SK-N-SH (cell line): Measurements from ENCODE around the gene SCYGR1. TPM values are rescaled to one million over a fixed set of nuclear protein-coding genes. Genes with fewer than 3 reads are reported as not detected.

ENCODE experiments used
- CTCF ChIA-PET: fragments of 300-600, 350-600 bp; formaldehyde crosslinking; extraction: SDS; loops from one replicate; lab custom pipeline; 2021; lab: Yijun Ruan, JAX
- POLR2A ChIA-PET: fragments of 350-600 bp; sonication (Branson Sonifier 250); formaldehyde crosslinking; extraction: SDS; loops from one replicate; lab custom pipeline; 2020; ENCODE audit warnings: antibody characterized with exemption, inconsistent platforms; lab: Yijun Ruan, JAX
- DNase-seq: peaks from one replicate; pipeline ENCODE4 v3.0.0; 2012
- H2AFZ ChIP-seq: fragments of 200-600 bp; sonication (generic); 2 replicates; pipeline ENCODE4 v1.8.1; 2016; ENCODE audit warnings: antibody characterized with exemption, mild to moderate bottlenecking, low read depth
- H3F3A ChIP-seq: fragments of 200-600 bp; sonication (generic); replicated peaks from 2 replicates; pipeline ENCODE3; 2016; ENCODE audit warnings: antibody characterized with exemption, mild to moderate bottlenecking; ENCODE audit not compliant: insufficient read depth
- H3K27ac ChIP-seq, 2 experiments: fragments of 200-500 bp in 1 of 2; fragments of 200-600 bp in 1 of 2; sonication (Bioruptor generic) in 1 of 2; sonication (generic), shearing (Covaris generic) in 1 of 2; 2 replicates each; pipeline versions ENCODE4 v1.5.1 to v1.6.1; 2014 to 2016; ENCODE audit warnings: low read depth in 2 of 2, inconsistent platforms in 1 of 2, low read length in 1 of 2, mild to moderate bottlenecking in 1 of 2, mixed read lengths in 1 of 2
- H3K27me3 ChIP-seq: fragments of 200-600 bp; sonication (generic), shearing (Covaris generic); 2 replicates; pipeline ENCODE4 v1.6.1; 2016; ENCODE audit warnings: mixed run types; ENCODE audit not compliant: insufficient read depth
- H3K36me3 ChIP-seq, 2 experiments: fragments of 200-500 bp in 1 of 2; fragments of 200-600 bp in 1 of 2; sonication (Bioruptor generic) in 1 of 2; sonication (generic) in 1 of 2; replicated peaks in 1 of 2; 2 replicates each; pipeline versions ENCODE3 to v1.5.1; 2014 to 2016; ENCODE audit warnings: low read length in 1 of 2, mild to moderate bottlenecking in 1 of 2; ENCODE audit not compliant: insufficient read depth in 2 of 2, control insufficient read depth in 1 of 2
- H3K4me1 ChIP-seq, 2 experiments: fragments of 200-500 bp in 1 of 2; fragments of 200-600 bp in 1 of 2; sonication (Bioruptor generic) in 1 of 2; sonication (generic), shearing (Covaris generic) in 1 of 2; 2 replicates each; pipeline versions ENCODE4 v1.5.1 to v1.6.1; 2014 to 2016; ENCODE audit warnings: low read depth in 1 of 2, low read length in 1 of 2, mixed run types in 1 of 2; ENCODE audit not compliant: insufficient read depth in 2 of 2, control insufficient read depth in 1 of 2
- H3K4me2 ChIP-seq: fragments of 200-600 bp; sonication (generic), shearing (Covaris generic); 2 replicates; pipeline ENCODE4 v1.6.1; 2017; ENCODE audit warnings: mixed run types
- H3K4me3 ChIP-seq, 2 experiments: fragments of 200-500 bp in 1 of 2; fragments of 200-600 bp in 1 of 2; sonication (Bioruptor generic) in 1 of 2; sonication (generic), shearing (Covaris generic) in 1 of 2; 2 replicates each; pipeline versions ENCODE4 v1.5.1 to v1.8.1; 2014 to 2016; ENCODE audit warnings: low read depth in 2 of 2, inconsistent platforms in 1 of 2, low read length in 1 of 2, mild to moderate bottlenecking in 1 of 2, mixed read lengths in 1 of 2, moderate library complexity in 1 of 2
- H3K79me2 ChIP-seq: fragments of 200-600 bp; sonication (generic); 2 replicates; pipeline ENCODE4 v1.8.1; 2017; ENCODE audit warnings: mild to moderate bottlenecking; ENCODE audit not compliant: insufficient read depth
- H3K9ac ChIP-seq: fragments of 200-600 bp; sonication (generic); 2 replicates; pipeline ENCODE4 v1.6.1; 2017; ENCODE audit warnings: mixed run types
- H3K9me2 ChIP-seq: fragments of 200-600 bp; sonication (generic); 2 replicates; pipeline ENCODE4 v1.6.1; 2017; ENCODE audit warnings: mixed run types
- H3K9me3 ChIP-seq: fragments of 200-600 bp; sonication (generic); 2 replicates; pipeline ENCODE4 v1.6.1; 2017; ENCODE audit warnings: mixed run types, mild to moderate bottlenecking, moderate library complexity
- H4K20me1 ChIP-seq: fragments of 200-600 bp; sonication (generic); 2 replicates; pipeline ENCODE4 v1.6.1; 2017; ENCODE audit warnings: mild to moderate bottlenecking, mixed run types; ENCODE audit not compliant: insufficient read depth
- CHD2 ChIP-seq: fragments of 150-350 bp; IDR thresholded peaks from 2 replicates; pipeline ENCODE4 v1.6.1; 2018; ENCODE audit warnings: low read length; ENCODE audit not compliant: partially characterized antibody
- ELF1 ChIP-seq: IDR thresholded peaks from 2 replicates; pipeline ENCODE4 v1.4.0; 2012
- EZH2phosphoT487 ChIP-seq: fragments of 200-600 bp; sonication (generic); IDR thresholded peaks from 2 replicates; pipeline ENCODE4 v1.6.1; 2017; ENCODE audit warnings: low read depth, mixed run types, mild to moderate bottlenecking, antibody characterized with exemption, moderate library complexity, borderline replicate concordance
- FOSL2 ChIP-seq: IDR thresholded peaks from 2 replicates; pipeline ENCODE4 v1.4.0; 2012; ENCODE audit warnings: low read depth, mild to moderate bottlenecking, moderate library complexity, borderline replicate concordance
- FOXJ3 ChIP-seq: sonication (generic); formaldehyde crosslinking; IDR thresholded peaks from 2 replicates; pipeline ENCODE4 v1.5.1; 2020; ENCODE audit warnings: mild to moderate bottlenecking, missing genetic modification reagents
- JUND ChIP-seq: IDR thresholded peaks from 2 replicates; pipeline ENCODE4 v1.4.0; 2012
- MAX ChIP-seq: IDR thresholded peaks from 2 replicates; pipeline ENCODE4 v1.4.0; 2012; ENCODE audit warnings: low read depth
- NRF1 ChIP-seq: IDR thresholded peaks from 2 replicates; pipeline ENCODE4 v1.6.1; 2012; ENCODE audit warnings: low read depth, mild to moderate bottlenecking, low read length
- POLR2AphosphoS5 ChIP-seq: IDR thresholded peaks from 2 replicates; pipeline ENCODE4 v1.6.1; 2012; ENCODE audit warnings: low read depth, low read length
- TAF1 ChIP-seq: IDR thresholded peaks from 2 replicates; pipeline ENCODE4 v1.6.1; 2012; ENCODE audit warnings: low read depth, mild to moderate bottlenecking, low read length, moderate library complexity, borderline replicate concordance
- TEAD4 ChIP-seq: IDR thresholded peaks from 2 replicates; pipeline ENCODE4 v1.4.0; 2012; ENCODE audit warnings: mild to moderate bottlenecking, borderline replicate concordance; ENCODE audit not compliant: insufficient read depth
- WGBS: methylation state at CpG from one replicate; pipeline ENCODE4 v1.1.6; 2017; ENCODE audit warnings: low lambda C conversion rate; 5-methylcytosine and 5-hydroxymethylcytosine counted together
- polyA plus RNA-seq, 3 experiments: library from polyadenylated mRNA; depleted of rRNA; stranded (reverse); fragments of >200 nt; gene quantifications; 2 replicates each; pipeline ENCODE4 v1.2.3, GENCODE V29; 2012
- TF ChIP-seq, protein P1 (sequence below): IDR thresholded peaks from 2 replicates; pipeline ENCODE4; 2012
- TF ChIP-seq, protein P2 (sequence below): fragments of 150-350 bp; IDR thresholded peaks from 2 replicates; pipeline ENCODE4 v1.6.1; 2017; ENCODE audit warnings: antibody characterized with exemption, low read length, low read depth, borderline replicate concordance

The SCYGR1 gene
- polyA plus RNA-seq, 1 of the 3 experiments (the other 2 are of a cell fraction): not detected

DNA sequence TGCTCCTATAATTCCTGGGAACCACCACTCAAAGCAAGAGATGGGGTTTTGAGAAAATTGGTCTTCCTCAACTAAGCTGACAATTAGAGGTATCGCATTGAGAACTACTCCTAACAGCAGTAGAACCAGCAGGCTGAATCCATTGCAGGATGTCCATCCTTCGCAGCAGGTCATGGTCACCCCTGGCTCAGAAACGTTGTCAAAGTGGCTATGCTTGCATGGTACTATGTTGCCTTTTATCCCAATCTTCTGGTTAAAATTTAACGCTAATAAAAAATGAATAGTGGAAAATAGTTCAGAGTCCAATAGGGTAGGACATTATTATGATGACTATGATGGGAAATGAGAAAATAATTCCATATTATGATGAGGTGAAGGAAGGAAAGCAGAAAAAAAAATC lies 8.7 kb downstream of the SCYGR1 start, which contains the start of gene TM4SF20:
Gene TM4SF20, minus strand, starts transcription at position 212 of the 400 bp plus-strand sequence. Its CDS starts 38 bp downstream, at position 174.
- Histone ChIP-seq H2AFZ (no peak within 1 kb of the TSS), H3K27me3 (no peaks in the 10 kb centered on the region), H3K27ac (no peak within 1 kb of the TSS), H3K4me3 (no peak within 1 kb of the TSS), H4K20me1 (no peaks in the 10 kb centered on the region), H3K4me2 (no peak within 1 kb of the TSS), H3K4me1 (peaks cover 4 to 25% of the 10 kb centered on the region in 2 experiments; a peak in 2 of 4 replicates), H3K9me3 (no peaks in the 10 kb centered on the region), H3K79me2 (no peaks in the 10 kb centered on the region), H3F3A (peaks cover 3% of the 10 kb centered on the region), H3K9me2 (no peaks in the 10 kb centered on the region), H3K36me3 (no peaks in the 10 kb centered on the region), H3K9ac (no peak within 1 kb of the TSS)
- DNase-seq: no peak
- WGBS: 76% methylated on average over 4 of the region's 4 CpGs
- ChIA-PET CTCF (interaction anchor here (2.7 kb wide), 1 partner anchor 27 kb away, joined by 12 read pairs; no protein-coding TSS in a partner anchor), POLR2A (no interaction called here)
- TF ChIP-seq JUND: no peak
- TF ChIP-seq, protein P1, sequence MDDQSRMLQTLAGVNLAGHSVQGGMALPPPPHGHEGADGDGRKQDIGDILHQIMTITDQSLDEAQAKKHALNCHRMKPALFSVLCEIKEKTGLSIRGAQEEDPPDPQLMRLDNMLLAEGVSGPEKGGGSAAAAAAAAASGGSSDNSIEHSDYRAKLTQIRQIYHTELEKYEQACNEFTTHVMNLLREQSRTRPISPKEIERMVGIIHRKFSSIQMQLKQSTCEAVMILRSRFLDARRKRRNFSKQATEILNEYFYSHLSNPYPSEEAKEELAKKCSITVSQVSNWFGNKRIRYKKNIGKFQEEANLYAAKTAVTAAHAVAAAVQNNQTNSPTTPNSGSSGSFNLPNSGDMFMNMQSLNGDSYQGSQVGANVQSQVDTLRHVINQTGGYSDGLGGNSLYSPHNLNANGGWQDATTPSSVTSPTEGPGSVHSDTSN: no peak
- no peak for TF ChIP-seq MAX
- no peak for TF ChIP-seq TAF1

GRCh38 chr2:227378371-227378782 lies 9.4 kb downstream of the SCYGR1 start:
- Histone ChIP-seq H3F3A (peaks cover 3% of the 10 kb centered on the region), H3K9me2 (no peaks in the 10 kb centered on the region), H3K4me3 (no peak overlapping the region), H3K27me3 (no peaks in the 10 kb centered on the region), H4K20me1 (no peaks in the 10 kb centered on the region), H3K79me2 (no peaks in the 10 kb centered on the region), H3K36me3 (no peaks in the 10 kb centered on the region), H3K4me2 (no peak overlapping the region), H3K9me3 (no peaks in the 10 kb centered on the region), H3K9ac (no peak overlapping the region), H3K27ac (no peak overlapping the region), H2AFZ (no peak overlapping the region), H3K4me1 (peaks cover 4 to 25% of the 10 kb centered on the region in 2 experiments; a peak in 2 of 4 replicates)
- POLR2A ChIA-PET: no interaction called here
- 54% methylated on average over 4 of the region's 4 CpGs for whole genome bisulfite sequencing
- no peak for DNase-seq
- CTCF ChIA-PET: interaction anchor here (1.0 to 2.7 kb wide), 2 partner anchors 24 to 28 kb away, joined by 3 to 12 read pairs; no protein-coding TSS in a partner anchor
- TF ChIP-seq FOSL2: no peak
- no peak for TF ChIP-seq TEAD4
- TF ChIP-seq CHD2: no peak
- TF ChIP-seq ELF1: no peak
- TF ChIP-seq POLR2AphosphoS5: no peak
- no peak for TF ChIP-seq EZH2phosphoT487
- no peak for TF ChIP-seq FOXJ3 (CRISPR knock-in tag)
- no peak for TF ChIP-seq NRF1
- no peak for TF ChIP-seq MAX
- TF ChIP-seq TAF1: no peak
- TF ChIP-seq, protein P2, sequence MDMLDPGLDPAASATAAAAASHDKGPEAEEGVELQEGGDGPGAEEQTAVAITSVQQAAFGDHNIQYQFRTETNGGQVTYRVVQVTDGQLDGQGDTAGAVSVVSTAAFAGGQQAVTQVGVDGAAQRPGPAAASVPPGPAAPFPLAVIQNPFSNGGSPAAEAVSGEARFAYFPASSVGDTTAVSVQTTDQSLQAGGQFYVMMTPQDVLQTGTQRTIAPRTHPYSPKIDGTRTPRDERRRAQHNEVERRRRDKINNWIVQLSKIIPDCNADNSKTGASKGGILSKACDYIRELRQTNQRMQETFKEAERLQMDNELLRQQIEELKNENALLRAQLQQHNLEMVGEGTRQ: no peak
